Activated CD4-positive, alpha-beta T cell treated with anti-CD3 and anti-CD28 coated beads, Interleukin-2, amount 10 ng/mL, durations not matched to agents 24 days and 14 days (primary cell): Measurements from ENCODE around the gene WBP2. TPM values are rescaled to one million over a fixed set of nuclear protein-coding genes. Genes with fewer than 3 reads are reported as not detected.
"Not testable (repeated sequence)": the region's sequence is repeated elsewhere in the genome, so short reads cannot be mapped to it uniquely, and the experiment has no call there.

Experiments
- DNase-seq: peaks from one replicate; pipeline ENCODE4 v3.0.0; 2022
- H3K27ac Mint-ChIP-seq: one replicate; pipeline ENCODE4 v1.8.0; 2022; ENCODE audit warnings: mild to moderate bottlenecking, mixed read lengths
- H3K27me3 Mint-ChIP-seq: one replicate; pipeline ENCODE4 v1.8.0; 2022; ENCODE audit warnings: mixed read lengths
- H3K36me3 Mint-ChIP-seq: one replicate; pipeline ENCODE4 v1.8.0; 2022; ENCODE audit warnings: low read depth, mild to moderate bottlenecking, mixed read lengths
- H3K4me1 Mint-ChIP-seq: one replicate; pipeline ENCODE4 v1.8.0; 2021; ENCODE audit warnings: mixed read lengths
- H3K4me3 Mint-ChIP-seq: one replicate; pipeline ENCODE4 v1.8.0; 2022; ENCODE audit warnings: mild to moderate bottlenecking, moderate library complexity, mixed read lengths
- H3K9me3 Mint-ChIP-seq: one replicate; pipeline ENCODE4 v1.8.0; 2021; ENCODE audit warnings: mixed read lengths
- intact Hi-C: fragments of 100-400 bp; cut with micrococcal nuclease; formaldehyde crosslinking; loops from one replicate; pipeline ENCODE4 v1.15.1; 2023
- total RNA-seq: library from RNA; stranded (reverse); gene quantifications from 2 replicates; pipeline ENCODE4 v1.2.3, GENCODE V29; 2022

Gene WBP2
- total RNA-seq, 1 donor from 2014 or later, result 70.0 TPM

DNA sequence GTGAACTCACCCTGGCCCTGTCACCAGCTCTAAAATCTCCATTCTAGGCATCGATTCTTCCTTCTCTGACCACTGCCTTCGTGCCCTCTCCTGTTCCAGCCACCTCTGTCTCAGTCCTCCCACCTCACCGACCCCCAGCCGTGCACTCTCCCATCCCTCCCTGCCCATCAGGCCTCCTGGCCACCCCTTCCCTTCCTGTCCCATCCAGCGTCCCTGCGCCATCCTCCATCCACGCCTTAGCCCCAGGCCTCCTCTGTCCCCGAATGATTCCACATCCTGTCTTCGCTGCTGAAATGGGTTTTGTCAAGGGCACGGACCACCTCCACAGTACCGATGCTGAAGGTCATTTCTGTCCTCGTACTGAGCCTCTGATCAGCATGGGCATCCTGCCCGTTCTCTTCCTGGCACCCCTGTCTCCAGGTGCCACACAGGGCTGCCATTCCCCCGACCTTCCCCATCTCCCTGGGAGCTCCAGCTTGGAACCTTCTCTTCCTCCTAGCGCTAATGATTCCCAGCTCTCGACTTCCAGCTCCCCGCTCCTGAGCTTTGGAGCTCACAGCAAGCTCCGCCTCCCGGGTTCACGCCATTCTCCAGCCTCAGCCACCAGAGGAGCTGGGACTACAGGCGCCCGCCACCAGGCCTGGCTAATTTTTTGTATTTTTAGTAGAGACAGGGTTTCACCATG, 39.1 kb upstream of the WBP2 start:
- H3K4me1 Mint-ChIP-seq, result peaks cover 26% of the 10 kb centered on the region

DNA sequence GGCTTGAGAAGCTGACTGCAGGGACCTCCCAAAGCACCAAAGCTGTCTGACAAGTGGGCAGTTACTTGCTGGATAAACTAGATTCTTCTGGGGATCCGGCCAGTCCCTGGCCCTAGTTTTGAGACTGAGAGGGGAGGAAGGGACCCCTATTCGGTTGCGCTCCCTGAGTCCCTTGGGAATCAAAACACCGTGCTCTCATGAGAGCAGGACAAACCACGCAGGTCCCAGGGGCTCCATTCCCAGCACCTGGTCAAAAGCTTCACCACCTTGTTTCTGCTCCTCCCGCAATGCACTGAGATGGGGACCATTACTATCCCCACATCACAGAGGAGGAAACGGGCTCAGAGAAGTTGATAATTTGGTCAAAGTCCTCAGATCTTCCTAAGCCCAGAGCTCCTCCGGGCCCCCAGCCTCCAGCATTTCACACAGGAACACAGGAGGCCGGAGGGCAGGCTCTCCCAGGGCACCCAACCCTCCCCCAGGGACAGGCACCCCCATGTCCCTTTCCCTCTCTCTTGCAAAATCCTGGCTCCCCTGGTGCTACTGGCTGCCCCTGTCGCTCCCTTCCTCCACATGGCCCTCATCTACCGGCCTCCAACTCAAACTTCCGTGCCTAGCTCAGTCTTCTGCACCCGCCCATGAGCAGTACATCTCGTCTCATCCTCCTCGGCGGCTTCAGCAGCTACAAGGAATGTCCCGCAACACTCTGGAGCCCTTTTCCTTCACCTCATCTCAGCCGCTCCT, 38.3 kb upstream of the WBP2 start:
- Mint-ChIP-seq H3K9me3 (no peaks in the 10 kb centered on the region), H3K4me1 (peaks cover 26% of the 10 kb centered on the region), H3K27me3 (no peaks in the 10 kb centered on the region), H3K36me3 (peaks cover 26% of the 10 kb centered on the region), H3K27ac (peak overlapping the region; percentile 79), H3K4me3 (peak overlapping the region; percentile 64)
- DNase-seq, result no peak
- intact Hi-C loops, result no loop called here

More for the DNA sequence above, 39.1 kb upstream of the WBP2 start:
- Mint-ChIP-seq H3K36me3 (peaks cover 29% of the 10 kb centered on the region), H3K9me3 (no peaks in the 10 kb centered on the region), H3K4me3 (peak overlapping the region; percentile 64), H3K27me3 (no peaks in the 10 kb centered on the region), H3K27ac (peak overlapping the region; percentile 79)
- intact Hi-C loops, result no loop called here
- DNase-seq, result no peak

DNA sequence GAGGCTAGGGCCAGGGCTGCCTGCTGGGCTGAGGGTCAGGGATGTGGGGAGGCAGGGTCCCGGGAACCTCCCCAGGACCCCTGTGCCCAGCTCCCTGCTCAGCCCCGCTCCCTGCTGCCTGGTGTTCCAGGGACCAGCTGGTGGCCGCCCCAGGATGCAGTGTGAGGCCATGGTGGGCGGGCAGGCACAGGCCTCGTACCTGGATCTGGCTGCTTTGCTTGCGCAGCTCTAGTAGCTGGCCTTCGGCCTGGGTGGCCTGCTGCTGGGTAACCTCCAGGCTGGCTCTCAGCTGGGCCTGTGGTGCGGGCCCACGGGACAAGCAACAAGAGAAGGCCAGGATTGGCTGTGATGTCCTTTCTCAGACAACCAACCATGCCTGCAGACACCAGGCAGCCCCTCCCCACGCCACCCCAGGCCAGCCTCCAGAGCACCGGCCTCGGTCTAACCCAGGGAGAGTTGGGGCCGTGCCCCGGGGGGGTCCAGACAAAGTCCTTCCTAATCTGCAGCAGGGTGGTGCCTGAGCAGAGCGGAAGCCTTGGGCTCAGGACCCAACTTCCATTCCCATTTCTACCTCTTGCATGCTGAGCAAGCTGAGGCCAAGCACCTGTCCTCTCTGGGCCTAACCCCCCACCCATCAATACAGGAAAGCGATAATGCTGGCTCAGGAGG, 37.6 kb upstream of the WBP2 start:
- no peaks in the 10 kb centered on the region for H3K9me3 Mint-ChIP-seq
- H3K27me3 Mint-ChIP-seq, result no peaks in the 10 kb centered on the region
- intact Hi-C loops, result no loop called here
- no peak overlapping the region for H3K27ac Mint-ChIP-seq
- peaks cover 26% of the 10 kb centered on the region for H3K4me1 Mint-ChIP-seq
- H3K4me3 Mint-ChIP-seq, result no peak overlapping the region
- DNase-seq, result no peak
- H3K36me3 Mint-ChIP-seq, result peaks cover 24% of the 10 kb centered on the region

DNA sequence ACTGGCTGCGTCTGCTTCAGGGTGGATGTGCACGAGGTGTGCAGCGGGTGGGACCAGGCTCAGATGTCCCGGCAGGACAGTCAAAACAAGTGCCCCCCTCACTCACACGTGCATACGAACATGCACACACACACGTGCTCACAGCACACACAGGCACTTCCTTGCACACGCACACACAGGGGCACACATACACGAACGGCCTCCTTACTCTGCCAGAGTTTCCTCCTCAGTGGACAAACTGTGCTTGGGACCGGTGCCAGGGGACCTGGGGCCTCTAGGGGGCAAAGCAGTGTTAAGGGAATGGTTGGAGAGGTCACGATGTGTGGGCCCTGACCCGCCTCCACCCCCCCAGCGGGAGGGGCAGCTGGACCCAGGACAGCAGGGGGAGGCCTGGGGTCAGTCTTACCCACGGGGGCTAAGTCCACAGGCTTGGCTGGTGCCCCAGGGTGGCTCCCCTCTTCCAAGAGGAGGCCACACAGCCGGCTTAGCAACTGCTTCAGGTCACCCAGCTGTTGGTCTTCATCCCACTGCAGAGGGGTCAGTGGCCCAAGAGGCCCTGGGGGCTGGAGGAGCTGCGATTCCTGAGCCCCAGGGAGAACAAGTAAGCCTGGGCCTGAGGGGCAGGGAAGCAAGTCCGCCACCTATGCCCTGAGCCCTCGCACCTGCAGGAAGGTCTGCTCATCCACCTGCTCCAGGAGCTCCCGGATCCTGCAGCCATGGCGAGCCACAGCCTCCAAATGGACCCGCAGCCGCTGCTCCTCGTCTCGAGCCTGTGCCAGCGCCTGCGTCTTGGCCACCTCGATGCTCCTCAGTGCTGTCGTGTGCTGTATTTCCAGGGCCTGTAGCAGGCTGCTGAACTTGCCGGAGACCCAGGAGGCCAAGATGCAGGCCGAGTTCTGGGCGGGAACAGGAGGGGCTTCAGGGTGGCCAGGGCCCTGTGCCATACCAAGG, 36.7 kb upstream of the WBP2 start:
- intact Hi-C loops, result no loop called here
- no peak for DNase-seq
- peaks cover 24% of the 10 kb centered on the region for H3K36me3 Mint-ChIP-seq
- H3K4me1 Mint-ChIP-seq, result peaks cover 22% of the 10 kb centered on the region
- no peaks in the 10 kb centered on the region for H3K27me3 Mint-ChIP-seq
- no peaks in the 10 kb centered on the region for H3K9me3 Mint-ChIP-seq
- H3K27ac Mint-ChIP-seq, result no peak overlapping the region
- no peak overlapping the region for H3K4me3 Mint-ChIP-seq

DNA sequence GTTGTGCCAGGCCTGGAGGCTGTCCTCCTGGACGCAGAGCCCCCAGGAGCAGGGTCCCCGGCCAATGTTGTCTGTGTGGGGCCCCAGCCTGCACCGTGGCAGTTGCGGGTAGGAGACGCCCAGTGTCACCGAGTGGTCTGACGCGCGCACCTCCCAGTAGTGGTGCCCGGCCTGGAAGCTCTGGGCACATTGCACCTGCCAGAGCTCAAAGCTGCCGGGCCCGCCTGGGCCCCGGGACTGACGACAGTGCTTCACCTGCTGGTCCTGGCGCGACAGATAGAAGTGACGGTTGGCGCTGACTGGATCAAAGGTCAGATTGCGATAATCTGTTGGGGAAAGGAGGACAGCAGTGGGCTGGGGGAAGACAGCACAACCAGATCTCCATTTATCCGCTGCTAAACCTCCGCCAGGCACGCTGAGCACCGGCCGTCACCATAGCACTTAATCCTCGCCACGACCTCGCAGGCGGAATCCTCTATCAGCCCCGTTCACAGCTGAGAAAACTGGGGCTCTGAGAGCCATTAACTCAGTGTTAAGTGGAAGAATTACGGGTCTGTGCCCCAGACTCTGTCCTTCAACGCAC, 36.0 kb upstream of the WBP2 start:
- H3K27ac Mint-ChIP-seq, result no peak overlapping the region
- peaks cover 27% of the 10 kb centered on the region for H3K36me3 Mint-ChIP-seq

DNA sequence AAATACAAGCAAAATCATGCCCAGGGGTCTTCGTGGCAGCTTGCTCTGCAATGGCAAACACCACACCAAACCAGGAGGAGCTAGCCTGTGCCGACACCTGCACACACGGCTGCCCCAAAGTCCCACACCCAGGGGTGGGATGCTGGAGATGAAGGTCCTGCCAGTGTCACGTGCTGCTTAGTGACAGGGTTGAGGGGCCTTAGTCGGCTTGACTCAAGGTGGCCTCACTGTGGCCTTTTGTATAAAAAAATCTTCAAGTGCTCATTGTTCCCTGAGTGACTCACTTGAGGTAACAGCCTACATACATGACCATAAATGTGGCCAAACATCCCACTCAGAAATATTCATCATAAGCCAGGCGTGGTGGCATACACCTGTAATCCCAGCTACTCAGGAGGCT, 34.3 kb upstream of the WBP2 start:
- peaks cover 13% of the 10 kb centered on the region for H3K4me1 Mint-ChIP-seq
- no peak overlapping the region for H3K4me3 Mint-ChIP-seq
- intact Hi-C loops, result no loop called here
- peak overlapping the region; percentile 34 for H3K27ac Mint-ChIP-seq
- DNase-seq, result no peak
- no peaks in the 10 kb centered on the region for H3K9me3 Mint-ChIP-seq
- H3K27me3 Mint-ChIP-seq, result peaks cover under 1% of the 10 kb centered on the region
- H3K36me3 Mint-ChIP-seq, result peaks cover 19% of the 10 kb centered on the region

More for the DNA sequence above, 36.0 kb upstream of the WBP2 start:
- no peaks in the 10 kb centered on the region for H3K27me3 Mint-ChIP-seq
- peaks cover 22% of the 10 kb centered on the region for H3K4me1 Mint-ChIP-seq
- no peak for DNase-seq
- H3K4me3 Mint-ChIP-seq, result no peak overlapping the region
- intact Hi-C loops, result no loop called here
- H3K9me3 Mint-ChIP-seq, result no peaks in the 10 kb centered on the region

DNA sequence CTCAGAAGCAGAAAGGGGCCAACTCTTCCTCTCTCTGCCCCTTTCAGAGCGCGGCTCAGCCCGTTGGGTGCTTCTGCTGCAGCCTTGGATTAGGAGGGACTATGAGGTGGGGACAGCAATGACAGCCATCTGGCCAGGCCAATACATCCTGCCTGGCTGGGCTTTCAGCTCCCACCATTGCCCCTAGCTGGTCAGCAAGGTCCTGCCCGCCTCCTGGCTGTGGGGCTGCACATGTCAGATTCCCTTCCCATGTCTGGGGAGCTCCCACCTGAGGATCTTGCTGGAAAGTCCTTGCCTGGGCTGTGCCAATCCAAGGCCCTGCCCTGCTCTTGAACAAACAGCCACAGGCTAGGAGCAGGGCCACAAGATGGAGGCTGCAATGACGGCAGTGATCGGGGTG, 33.3 kb upstream of the WBP2 start:
- H3K4me3 Mint-ChIP-seq, result no peak overlapping the region
- no peak for DNase-seq
- H3K4me1 Mint-ChIP-seq, result peaks cover 6% of the 10 kb centered on the region
- peaks cover 2% of the 10 kb centered on the region for H3K27me3 Mint-ChIP-seq
- peaks cover 13% of the 10 kb centered on the region for H3K36me3 Mint-ChIP-seq
- H3K27ac Mint-ChIP-seq, result no peak overlapping the region
- intact Hi-C loops, result no loop called here
- no peaks in the 10 kb centered on the region for H3K9me3 Mint-ChIP-seq

DNA sequence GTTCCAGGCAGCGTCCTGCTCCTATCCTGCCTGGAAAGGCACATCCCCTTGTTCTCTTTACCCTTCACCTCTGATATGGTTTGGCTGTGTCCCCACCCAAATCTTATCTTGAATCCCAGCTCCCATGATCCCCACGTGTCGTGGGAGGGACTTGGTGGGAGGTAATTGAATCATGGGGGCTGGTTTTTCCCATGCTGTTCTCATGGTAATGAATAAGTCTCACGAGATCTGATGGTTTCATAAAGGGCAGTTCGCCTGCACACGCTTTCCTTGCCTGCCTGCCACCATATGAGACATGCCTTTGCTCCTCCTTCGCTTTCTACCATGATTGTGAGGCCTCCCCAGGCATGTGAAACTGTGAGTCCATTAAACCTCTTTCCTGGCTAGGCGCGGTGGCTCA, 30.7 kb upstream of the WBP2 start:
- DNase-seq, intact Hi-C loops, H3K27me3 Mint-ChIP-seq, H3K4me3 Mint-ChIP-seq, H3K9me3 Mint-ChIP-seq, H3K27ac Mint-ChIP-seq: not testable (repeated sequence)
- Mint-ChIP-seq H3K4me1 (peaks cover 12% of the 10 kb centered on the region), H3K36me3 (peaks cover 12% of the 10 kb centered on the region)

DNA sequence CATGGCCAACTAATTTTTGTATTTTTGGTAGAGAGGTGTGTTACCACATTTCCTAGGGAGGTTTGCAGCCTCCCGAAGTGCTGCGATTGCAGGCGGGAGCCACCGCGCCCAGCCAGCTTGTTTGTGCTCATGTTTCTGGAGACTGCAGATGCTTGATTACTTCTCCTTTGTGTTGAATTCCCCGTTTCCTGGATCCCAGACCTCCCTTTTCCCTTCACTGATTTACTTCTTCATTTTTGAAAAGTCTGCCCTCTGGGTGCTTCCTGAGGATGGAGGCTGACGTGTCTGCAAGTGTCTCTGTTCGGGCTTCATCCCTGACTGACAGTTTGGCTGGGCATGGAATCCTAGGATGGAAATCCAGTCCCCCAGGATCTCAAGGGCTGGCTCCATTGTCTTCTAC, 30.3 kb upstream of the WBP2 start:
- peaks cover 11% of the 10 kb centered on the region for H3K27me3 Mint-ChIP-seq
- intact Hi-C loops, result no loop called here
- no peaks in the 10 kb centered on the region for H3K9me3 Mint-ChIP-seq
- no peak overlapping the region for H3K4me3 Mint-ChIP-seq
- no peak overlapping the region for H3K27ac Mint-ChIP-seq
- no peak for DNase-seq
- peaks cover 10% of the 10 kb centered on the region for H3K36me3 Mint-ChIP-seq
- peaks cover 12% of the 10 kb centered on the region for H3K4me1 Mint-ChIP-seq

DNA sequence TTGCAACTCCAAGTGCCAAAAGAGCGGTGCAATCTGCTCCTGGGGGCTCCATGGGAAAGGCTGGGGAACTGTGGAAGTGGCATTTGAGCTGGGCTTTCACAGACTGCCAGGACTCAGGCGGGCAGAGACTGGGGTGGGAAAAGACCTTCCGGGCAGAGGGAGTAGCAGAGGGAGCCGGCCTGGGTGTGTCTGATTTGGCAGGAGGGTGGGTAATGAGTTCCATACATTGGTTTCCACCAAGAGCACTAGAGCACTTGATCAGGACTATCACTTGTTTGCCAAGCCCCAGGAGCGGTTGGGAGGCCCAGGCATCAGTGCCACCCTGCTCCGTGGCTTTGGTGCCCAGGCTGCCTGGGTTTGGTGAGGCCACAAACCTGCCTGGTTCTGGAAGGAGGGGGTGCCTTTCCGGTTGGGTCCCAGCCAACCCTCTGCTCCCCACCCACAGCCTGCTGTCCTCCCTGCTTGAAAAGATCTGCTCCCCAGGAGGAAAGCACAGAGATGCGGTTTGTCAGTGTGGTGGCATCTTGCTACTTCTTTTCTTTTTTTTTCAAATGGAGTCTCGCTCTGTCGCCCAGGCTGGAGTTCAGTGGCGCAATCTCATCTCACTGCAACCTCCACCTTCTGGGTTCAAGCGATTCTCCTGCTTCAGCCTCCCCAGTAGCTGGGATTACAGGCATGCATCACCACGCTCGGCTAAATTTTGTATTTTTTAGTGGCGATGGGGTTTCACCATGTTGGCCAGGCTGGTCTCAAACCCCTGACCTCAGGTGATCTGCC, 26.7 kb upstream of the WBP2 start:
- Mint-ChIP-seq H3K9me3 (no peaks in the 10 kb centered on the region), H3K27ac (no peak overlapping the region), H3K4me1 (peaks cover 18% of the 10 kb centered on the region), H3K27me3 (peaks cover 16% of the 10 kb centered on the region), H3K36me3 (peaks cover 3% of the 10 kb centered on the region), H3K4me3 (no peak overlapping the region)
- DNase-seq, result no peak
- intact Hi-C loops, result no loop called here

DNA sequence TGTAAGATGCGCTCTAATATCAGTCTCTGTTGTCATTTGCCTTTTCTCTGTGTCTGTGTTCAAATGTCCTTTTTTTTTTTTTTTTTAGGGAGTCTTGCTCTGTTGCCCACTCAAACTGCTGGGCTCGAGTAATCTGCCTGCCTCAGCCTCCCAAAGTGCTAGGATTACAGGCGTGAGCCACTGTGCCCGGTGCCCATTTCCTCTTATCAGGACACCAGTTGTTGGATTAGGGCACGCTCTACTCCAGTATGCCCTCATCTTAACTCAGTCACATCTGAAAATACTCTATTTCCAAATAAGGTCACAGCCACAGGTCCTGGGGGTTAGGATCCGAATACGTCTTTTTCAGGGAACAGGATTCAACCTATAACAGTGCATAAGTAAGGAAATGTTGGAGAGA, 25.1 kb upstream of the WBP2 start:
- intact Hi-C loops, result no loop called here
- H3K27ac Mint-ChIP-seq, result no peak overlapping the region

DNA sequence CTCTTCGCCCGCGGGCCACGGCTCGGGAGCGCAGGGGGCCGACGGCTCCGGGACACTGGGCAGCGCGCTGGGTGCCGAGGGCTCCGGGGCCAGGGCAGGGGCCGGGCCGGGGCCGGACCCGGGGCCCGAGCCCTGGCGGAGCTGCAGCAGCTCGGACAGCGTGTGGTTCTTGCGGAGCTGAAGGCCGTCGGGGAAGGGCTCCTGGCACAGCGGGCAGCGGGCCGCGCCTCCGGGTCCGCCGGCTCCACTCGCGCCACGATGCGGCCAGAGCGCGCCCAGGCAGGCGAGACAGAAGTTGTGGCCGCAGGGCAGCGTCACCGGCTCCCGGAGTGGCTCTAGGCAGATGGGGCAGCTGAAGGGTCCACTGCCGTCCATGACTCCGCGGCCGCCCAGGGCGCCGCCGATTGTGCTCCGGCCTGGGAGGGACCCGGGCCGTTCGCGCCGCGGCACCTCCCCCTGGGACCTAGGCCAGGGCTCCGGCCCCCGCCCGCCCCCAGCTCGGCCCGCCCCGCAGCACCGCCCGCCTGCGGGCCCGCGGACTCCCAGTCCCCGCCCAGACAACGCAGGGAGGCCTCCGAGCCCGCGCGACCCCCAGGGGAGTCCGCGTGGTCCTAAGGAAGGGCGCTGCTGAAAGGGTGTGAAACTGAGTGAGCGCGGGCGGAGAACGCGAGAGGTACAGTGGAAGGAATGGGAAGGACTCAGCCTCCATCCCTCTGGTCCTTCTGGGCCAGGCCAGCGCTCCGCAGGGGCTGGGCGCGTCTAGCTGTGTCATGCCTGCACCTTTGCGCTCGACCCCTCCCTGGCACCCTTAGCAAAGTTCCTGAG, 23.3 kb upstream of the WBP2 start, which contains the start of gene TRIM47:
TSS of gene TRIM47 (minus strand) at position 408 of the 825 bp plus-strand sequence. CDS start at position 375, 33 bp downstream.
- peak; percentile 79 for DNase-seq
- Mint-ChIP-seq H3K27me3 (peaks cover 14% of the 10 kb centered on the region), H3K4me1 (peaks cover 33% of the 10 kb centered on the region), H3K27ac (peak within 1 kb of the TSS; percentile 96), H3K9me3 (no peaks in the 10 kb centered on the region), H3K36me3 (no peaks in the 10 kb centered on the region), H3K4me3 (peak within 1 kb of the TSS; percentile 90)
- intact Hi-C loops, result no loop called here

More for the DNA sequence above, 25.1 kb upstream of the WBP2 start:
- peaks cover 28% of the 10 kb centered on the region for H3K4me1 Mint-ChIP-seq
- H3K36me3 Mint-ChIP-seq, result no peaks in the 10 kb centered on the region
- H3K27me3 Mint-ChIP-seq, result peaks cover 16% of the 10 kb centered on the region
- no peaks in the 10 kb centered on the region for H3K9me3 Mint-ChIP-seq
- H3K4me3 Mint-ChIP-seq, result peak overlapping the region; percentile 48
- no peak for DNase-seq
